Stimulated activated CD8-positive, alpha-beta memory T cell treated with anti-CD3 and anti-CD28 coated beads, Interleukin-7, amount 100 ng/mL, for 48 hours (primary cell): ENCODE results near the gene LSM10.

Source experiments
- DNase-seq, 2 donors: peaks; one replicate each; pipeline ENCODE4 v3.0.0-alpha.2; 2020; ENCODE audit warnings: low read depth in 1 of 2; ENCODE audit errors: extremely low read depth in 1 of 2

Gene LSM10

GRCh38 chr1:36397378-36398230 is at the start of gene LSM10:
Gene LSM10 (minus strand): TSS chr1:36397908. CDS start chr1:36394129, 3,779 bp downstream.
- peak; percentile 79 to 89 for DNase-seq

GRCh38 chr1:36447450-36447849 is 49.7 kb upstream of the LSM10 start:
- no peak for DNase-seq

- DNase-seq, result no peak
Observed at GRCh38 chr1:36446746-36447145, 49.0 kb upstream of the LSM10 start.

- no peak for DNase-seq
Observed at GRCh38 chr1:36446271-36446670, 48.6 kb upstream of the LSM10 start.

GRCh38 chr1:36443297-36443696 is 45.6 kb upstream of the LSM10 start:
- no peak for DNase-seq

DNA sequence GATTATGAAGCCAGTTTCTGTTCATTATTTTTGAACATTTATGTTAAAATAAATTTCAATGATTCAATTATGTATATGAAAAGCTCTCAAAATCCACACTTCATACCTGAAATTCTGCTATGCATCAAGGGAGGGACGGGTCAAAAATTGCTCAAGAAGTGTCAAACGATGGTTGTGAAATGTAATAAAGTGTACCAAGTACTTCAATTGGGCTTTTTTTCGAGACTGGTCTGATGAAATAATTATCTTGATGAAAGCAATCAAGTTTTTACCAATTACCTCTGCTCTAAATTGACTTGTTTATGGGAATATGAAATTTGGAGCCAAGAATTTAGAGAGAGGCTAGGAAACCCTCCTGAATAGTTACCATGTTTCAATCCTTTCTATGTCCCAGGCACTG is 44.6 kb upstream of the LSM10 start:
- DNase-seq, result no peak

- DNase-seq, result no peak
Observed at GRCh38 chr1:36440646-36441045, 42.9 kb upstream of the LSM10 start.

DNA sequence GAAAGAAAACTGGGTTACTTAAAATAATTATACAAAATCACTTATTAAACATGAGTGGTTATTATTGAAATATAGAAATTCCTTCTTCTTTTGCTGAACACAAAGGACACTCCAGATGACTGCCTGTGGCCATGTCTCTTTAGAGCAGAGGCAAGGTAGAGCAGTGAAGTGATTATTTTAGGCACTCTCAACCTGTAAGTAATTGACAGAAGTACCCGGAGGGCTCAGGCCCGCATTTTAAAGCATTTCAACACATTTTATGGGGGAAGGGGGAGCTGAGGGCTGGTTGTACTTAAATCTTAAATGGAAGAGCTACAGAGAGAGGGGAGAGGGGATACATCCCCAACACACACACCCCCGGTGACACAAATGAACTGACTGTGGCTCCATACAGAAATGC is 42.3 kb upstream of the LSM10 start:
- DNase-seq, result no peak

DNA sequence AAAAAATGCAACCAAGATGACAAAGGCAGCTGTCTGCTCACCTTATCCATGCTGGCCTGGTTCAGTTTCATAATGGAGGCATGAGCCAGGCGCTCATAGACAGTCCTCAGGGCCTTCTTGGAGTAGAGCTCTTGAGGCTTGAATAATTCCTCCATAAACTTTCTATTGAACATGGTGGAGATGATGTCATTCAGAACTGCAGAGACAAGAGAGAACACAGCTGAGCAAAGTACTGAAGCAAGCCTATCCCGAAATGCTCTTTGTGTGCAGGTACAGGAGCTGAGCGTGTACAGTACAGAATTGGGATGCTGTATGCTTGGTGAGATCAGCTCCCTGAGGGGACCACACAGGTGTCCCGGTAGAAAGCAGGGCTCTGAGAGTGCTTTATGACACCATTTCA is 41.0 kb upstream of the LSM10 start:
- DNase-seq, result no peak

DNA sequence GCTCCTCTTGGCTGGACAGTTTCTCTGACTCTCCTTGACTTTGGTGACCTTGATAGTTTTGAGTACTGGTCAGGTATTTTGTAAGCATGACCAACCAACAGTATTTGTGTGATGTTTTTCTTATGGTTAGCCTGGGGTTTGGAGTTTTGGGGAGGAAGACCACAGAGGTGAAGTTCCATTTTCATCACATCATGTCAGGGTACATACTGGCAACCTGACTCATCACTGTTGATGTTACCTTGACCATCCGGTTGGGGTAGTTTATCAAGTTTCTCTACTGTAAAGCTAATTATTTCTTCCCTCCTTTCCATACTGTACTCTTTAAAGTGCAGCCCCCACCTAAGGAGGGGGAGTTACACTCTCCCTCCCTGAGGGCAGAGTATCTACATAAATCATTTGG is 39.1 kb upstream of the LSM10 start:
- no peak for DNase-seq

GRCh38 chr1:36433102-36433501 is 35.4 kb upstream of the LSM10 start:
- DNase-seq, result no peak

- DNase-seq, result no peak
Observed at GRCh38 chr1:36432616-36433015, 34.9 kb upstream of the LSM10 start.

GRCh38 chr1:36425791-36426190 is 28.1 kb upstream of the LSM10 start:
- no peak for DNase-seq

GRCh38 chr1:36421649-36422048 is 23.9 kb upstream of the LSM10 start:
- no peak for DNase-seq

DNA sequence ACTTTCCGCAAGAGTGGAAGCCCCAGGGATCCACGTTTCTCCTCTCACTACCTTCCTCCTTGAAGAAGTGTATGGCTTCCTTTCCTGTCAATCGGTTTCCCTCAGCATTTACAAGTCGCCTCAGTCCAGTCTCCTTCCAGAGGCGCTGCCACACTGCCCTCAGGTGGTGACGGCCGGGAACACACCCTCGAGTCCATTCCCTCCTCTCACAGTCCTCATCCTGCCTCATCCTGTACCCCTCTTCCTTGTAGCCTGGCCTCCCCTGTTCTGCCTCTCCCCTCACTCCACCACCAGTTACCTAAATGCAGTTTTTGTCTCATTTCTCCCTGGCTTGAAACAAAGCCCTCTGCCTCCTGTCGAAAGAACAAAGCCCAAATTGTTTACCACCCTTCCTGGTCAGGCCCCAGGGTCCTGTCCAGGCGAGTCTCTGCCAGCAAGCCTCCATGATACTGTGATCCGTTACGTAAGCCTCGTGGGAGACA is 23.2 kb upstream of the LSM10 start:
- peak; percentile 74 to 80 for DNase-seq

GRCh38 chr1:36420409-36420808 is 22.7 kb upstream of the LSM10 start:
- no peak for DNase-seq

DNA sequence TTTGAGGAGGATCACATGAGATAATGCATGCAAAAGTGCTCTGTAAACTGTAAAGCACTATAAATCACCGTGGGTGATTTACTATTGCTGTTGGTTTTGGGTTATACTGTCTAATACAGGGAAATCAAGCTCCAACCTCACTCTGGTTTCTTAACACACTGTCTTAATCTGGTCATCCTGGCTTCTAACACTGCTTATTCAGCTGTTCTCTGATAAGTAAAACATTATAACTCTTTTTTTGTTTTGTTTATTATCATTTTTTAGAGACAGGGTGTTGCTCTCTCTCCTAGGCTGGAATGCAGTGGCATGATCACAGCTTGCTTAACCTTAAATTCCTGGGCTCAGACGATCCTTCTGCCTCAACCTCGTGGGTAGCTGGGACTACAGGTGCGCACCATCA is 21.9 kb upstream of the LSM10 start:
- DNase-seq, result no peak

GRCh38 chr1:36419140-36419539 is 21.4 kb upstream of the LSM10 start:
- no peak for DNase-seq

GRCh38 chr1:36417931-36418330 is 20.2 kb upstream of the LSM10 start:
- no peak for DNase-seq

GRCh38 chr1:36415661-36416326 is 18.1 kb upstream of the LSM10 start:
- DNase-seq, result no peak

DNA sequence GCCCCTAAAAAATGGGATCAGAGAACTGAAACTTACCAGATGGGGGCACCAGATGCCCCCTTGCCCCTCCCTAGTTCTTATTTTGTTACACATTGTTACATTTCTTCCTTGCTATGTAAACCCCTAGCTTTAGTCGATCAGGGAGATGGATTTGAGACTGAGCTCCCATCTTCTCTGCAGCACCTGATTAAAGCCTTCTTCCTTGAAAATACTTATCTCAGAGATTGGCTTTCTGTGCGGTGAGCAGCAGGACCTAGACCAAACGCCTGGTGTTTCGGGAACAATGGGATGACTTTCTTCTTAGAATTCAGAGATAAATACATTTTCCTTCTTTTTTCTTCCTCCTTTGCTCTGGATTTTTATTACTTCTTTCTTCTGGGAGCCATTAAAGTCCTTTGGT is 16.7 kb upstream of the LSM10 start:
- DNase-seq, result no peak
